Measurements from ENCODE around the gene YWHAG.

GRCh38 chr7:76358481-76359110 is at the start of gene YWHAG:
- no peak for TF ChIP-seq CTCF (IDR thresholded peaks at IDR 0.05)
- TF ChIP-seq POLR2A (IDR thresholded peaks at IDR 0.05), result peak; percentile 99 to 100
